Lower lobe of right lung (tissue), 2 donors: ENCODE measurements around the gene BRAF. TPM values are rescaled to one million over a fixed set of nuclear protein-coding genes. Genes with fewer than 3 reads are reported as not detected.
"Not testable (repeated sequence)": the region's sequence is repeated elsewhere in the genome, so short reads cannot be mapped to it uniquely, and the experiment has no call there.

Experiments
- ATAC-seq, 2 donors: fragments of 200-7000 bp; cut with Tn5 transposase; one replicate each; pipeline ENCODE4 v1.9.1; 2020 to 2022; ENCODE audit warnings: mild to moderate bottlenecking in 2 of 2, moderate library complexity in 2 of 2
- DNase-seq: peaks from one replicate; pipeline ENCODE4 v3.0.0-alpha.2; 2020
- H3K27ac ChIP-seq: fragments of 200-600 bp; one replicate; pipeline ENCODE4 v1.8.0; 2022
- H3K27me3 ChIP-seq: fragments of 200-600 bp; one replicate; pipeline ENCODE4 v1.8.0; 2022; ENCODE audit warnings: low read depth
- H3K36me3 ChIP-seq: fragments of 200-600 bp; one replicate; pipeline ENCODE4 v1.8.0; 2022; ENCODE audit warnings: mild to moderate bottlenecking
- H3K4me1 ChIP-seq: fragments of 200-600 bp; one replicate; pipeline ENCODE4 v1.8.0; 2022
- H3K4me3 ChIP-seq: fragments of 200-600 bp; one replicate; pipeline ENCODE4 v1.8.0; 2022; ENCODE audit warnings: mild to moderate bottlenecking
- H3K9me3 ChIP-seq: fragments of 200-600 bp; one replicate; pipeline ENCODE4 v1.8.0; 2022
- CTCF ChIP-seq: fragments of 200-600 bp; IDR thresholded peaks from one replicate; pipeline ENCODE4 v1.8.0; 2022; ENCODE audit warnings: antibody characterized with exemption, mild to moderate bottlenecking
- intact Hi-C: fragments of 100-400 bp; cut with DNase I; formaldehyde crosslinking; loops from one replicate; pipeline ENCODE4 v1.11.0; 2022
- total RNA-seq: library from RNA; stranded (reverse); fragmentation: NEBNext Ultra II Directional; extraction: Animal tissue kit (Norgen Biotek cat#: 25700); gene quantifications from one replicate; pipeline ENCODE4 v1.2.1, GENCODE V29; 2021
- donor health status: DM: no; HTN: yes; CAD: no; lungs with severe emphysema.

The BRAF gene
- total RNA-seq, 1 donor from 2014 or later: 43.0 TPM

- H3K4me3 ChIP-seq: peak within 1 kb of the TSS; percentile 85
- ATAC-seq: peak; percentile 97 to 98
- H3K9me3 ChIP-seq: no peaks in the 10 kb centered on the region
- peaks cover 15% of the 10 kb centered on the region for H3K36me3 ChIP-seq
- TF ChIP-seq CTCF: no peak
- no peaks in the 10 kb centered on the region for H3K27me3 ChIP-seq
- peak within 1 kb of the TSS; percentile 89 for H3K27ac ChIP-seq
- intact Hi-C loops: no loop called here
- peaks cover 19% of the 10 kb centered on the region for H3K4me1 ChIP-seq
- DNase-seq: peak; percentile 79
Observed at GRCh38 chr7:140696680-140697446, 227.9 kb downstream of the BRAF start, which contains the start of gene NDUFB2. Gene NDUFB2 (plus strand): TSS chr7:140696708. CDS start chr7:140696745, 37 bp downstream.

- intact Hi-C loops: no loop called here
- no peak for TF ChIP-seq CTCF
Observed at GRCh38 chr7:140696024-140696679, 228.6 kb downstream of the BRAF start.

GRCh38 chr7:140695381-140695780, 229.3 kb downstream of the BRAF start:
- DNase-seq: no peak
- Histone ChIP-seq H3K4me1 (peaks cover 19% of the 10 kb centered on the region), H3K36me3 (peaks cover 18% of the 10 kb centered on the region), H3K4me3 (no peak overlapping the region), H3K9me3 (no peaks in the 10 kb centered on the region), H3K27ac (peak overlapping the region; percentile 89), H3K27me3 (no peaks in the 10 kb centered on the region)
- no peak for ATAC-seq
- TF ChIP-seq CTCF: no peak
- intact Hi-C loops: no loop called here

More at GRCh38 chr7:140696024-140696679, 228.6 kb downstream of the BRAF start:
- no peaks in the 10 kb centered on the region for H3K27me3 ChIP-seq
- ATAC-seq (no peak), DNase-seq (peak; percentile 98)
- peak overlapping the region; percentile 85 for H3K4me3 ChIP-seq
- H3K4me1 ChIP-seq: peaks cover 19% of the 10 kb centered on the region
- H3K36me3 ChIP-seq: peaks cover 18% of the 10 kb centered on the region
- H3K9me3 ChIP-seq: no peaks in the 10 kb centered on the region
- H3K27ac ChIP-seq: peak overlapping the region; percentile 89

GRCh38 chr7:140694592-140694991, 230.1 kb downstream of the BRAF start:
- ATAC-seq (no peak), DNase-seq (no peak)
- no peak overlapping the region for H3K4me3 ChIP-seq
- intact Hi-C loops: no loop called here
- peaks cover 19% of the 10 kb centered on the region for H3K4me1 ChIP-seq
- no peaks in the 10 kb centered on the region for H3K27me3 ChIP-seq
- TF ChIP-seq CTCF: no peak
- H3K9me3 ChIP-seq: no peaks in the 10 kb centered on the region
- H3K36me3 ChIP-seq: peaks cover 23% of the 10 kb centered on the region
- H3K27ac ChIP-seq: no peak overlapping the region

- H3K9me3 ChIP-seq, H3K4me3 ChIP-seq, H3K27ac ChIP-seq, H3K27me3 ChIP-seq, ATAC-seq, intact Hi-C loops, DNase-seq: not testable (repeated sequence)
- H3K4me1 ChIP-seq: peaks cover 19% of the 10 kb centered on the region
- H3K36me3 ChIP-seq: peaks cover 28% of the 10 kb centered on the region
Observed at GRCh38 chr7:140693849-140694248, 230.9 kb downstream of the BRAF start.
